Panc1 (cell line): ENCODE measurements around the gene COLEC11. TPM values are rescaled to one million over a fixed set of nuclear protein-coding genes. Genes with fewer than 3 reads are reported as not detected.

Experiments
- ATAC-seq: fragments of 200-7000 bp; cut with Tn5 transposase; 2 replicates; pipeline ENCODE4 v1.9.1; 2020; ENCODE audit warnings: mild to moderate bottlenecking, moderate library complexity
- BruUV-seq: library from RNA; stranded (reverse); fragments of 400-500 nt; replicated peaks from 2 replicates; lab custom pipeline; 2021; lab: Mats Ljungman, UMichigan
- CTCF ChIA-PET: fragments of 300-600 bp; sonication (Branson Sonifier 250); formaldehyde crosslinking; loops from one replicate; lab custom pipeline; 2022; ENCODE audit warnings: antibody characterized with exemption; lab: Charles Lee
- POLR2A ChIA-PET: fragments of 300-600 bp; sonication (Branson Sonifier 250); formaldehyde crosslinking; loops from one replicate; lab custom pipeline; 2022; ENCODE audit warnings: antibody characterized with exemption; lab: Charles Lee
- DNase-seq: peaks from one replicate; pipeline ENCODE4 v3.0.0-alpha.2; 2010; ENCODE audit warnings: low read depth, low spot score
- H3K27ac ChIP-seq: 2 replicates; pipeline ENCODE4 v1.5.1; 2011; ENCODE audit warnings: mild to moderate bottlenecking, low read length, inconsistent platforms
- H3K27me3 ChIP-seq: fragments of 200-500 bp; sonication (Bioruptor generic); 2 replicates; pipeline ENCODE4 v1.6.0; 2014; ENCODE audit warnings: low read length, inconsistent platforms; ENCODE audit not compliant: control insufficient read depth, insufficient read depth
- H3K36me3 ChIP-seq: fragments of 200-500 bp; sonication (Bioruptor generic); 2 replicates; pipeline ENCODE4 v1.5.1; 2014; ENCODE audit warnings: inconsistent platforms, mild to moderate bottlenecking, low read length, moderate library complexity; ENCODE audit not compliant: control insufficient read depth, insufficient read depth
- H3K4me1 ChIP-seq: 2 replicates; pipeline ENCODE4 v1.5.1; 2011; ENCODE audit warnings: inconsistent platforms, mild to moderate bottlenecking, low read length, moderate library complexity; ENCODE audit not compliant: control insufficient read depth, insufficient read depth
- H3K4me3 ChIP-seq, 2 experiments: 2 replicates each; pipeline ENCODE4 v1.5.1; 2011 to 2012; ENCODE audit warnings: low read depth in 2 of 2, low read length in 2 of 2, mild to moderate bottlenecking in 2 of 2, inconsistent platforms in 1 of 2, moderate library complexity in 1 of 2
- H3K9me3 ChIP-seq: fragments of 200-500 bp; sonication (Bioruptor generic); 2 replicates; pipeline ENCODE4 v1.5.1; 2014; ENCODE audit warnings: low read depth, mild to moderate bottlenecking, inconsistent platforms, low read length, moderate library complexity; ENCODE audit not compliant: control insufficient read depth, insufficient read depth
- POLR2AphosphoS5 ChIP-seq: IDR thresholded peaks from 2 replicates; pipeline ENCODE4 v1.6.1; 2012; ENCODE audit warnings: mild to moderate bottlenecking, low read depth, low read length, moderate library complexity
- SIN3A ChIP-seq: IDR thresholded peaks from 2 replicates; pipeline ENCODE4 v1.6.1; 2012; ENCODE audit warnings: low read depth, mild to moderate bottlenecking, low read length, moderate library complexity, borderline replicate concordance; ENCODE audit not compliant: insufficient read depth
- TCF7L2 ChIP-seq: IDR thresholded peaks from 2 replicates; pipeline ENCODE4 v1.6.1; 2011; ENCODE audit warnings: mild to moderate bottlenecking, low read depth, low read length, inconsistent platforms
- in situ Hi-C: cut with HindIII; loops from 2 replicates; pipeline ENCODE4 v1.10.0; 2016; ENCODE audit warnings: low sequenced_read_pairs, low pct_unique_long_range_greater_than_20kb
- intact Hi-C: fragments of 100-400 bp; cut with micrococcal nuclease; formaldehyde crosslinking; loops from one replicate; pipeline ENCODE4 v1.10.0; 2022; ENCODE audit not compliant: unreplicated experiment
- total RNA-seq: library from RNA; stranded (reverse); gene quantifications from one replicate; pipeline ENCODE4 v1.2.1, GENCODE V29; 2021; ENCODE audit not compliant: unreplicated experiment
- TF ChIP-seq, protein P1 (sequence below): fragments of 450-650 bp; IDR thresholded peaks from 2 replicates; pipeline ENCODE4 v1.5.1; 2017; ENCODE audit warnings: mild to moderate bottlenecking
- TF ChIP-seq, protein P2 (sequence below), 2 experiments: IDR thresholded peaks; 2 replicates each; pipeline ENCODE4 v1.6.1; 2011 to 2012; ENCODE audit warnings: low read depth in 2 of 2, control low read depth in 1 of 2, low read length in 1 of 2, mild to moderate bottlenecking in 1 of 2, moderate library complexity in 1 of 2; ENCODE audit not compliant: insufficient read depth in 1 of 2

Gene COLEC11
- total RNA-seq, 1 experiment from 2014 or later = 0.31 TPM

DNA sequence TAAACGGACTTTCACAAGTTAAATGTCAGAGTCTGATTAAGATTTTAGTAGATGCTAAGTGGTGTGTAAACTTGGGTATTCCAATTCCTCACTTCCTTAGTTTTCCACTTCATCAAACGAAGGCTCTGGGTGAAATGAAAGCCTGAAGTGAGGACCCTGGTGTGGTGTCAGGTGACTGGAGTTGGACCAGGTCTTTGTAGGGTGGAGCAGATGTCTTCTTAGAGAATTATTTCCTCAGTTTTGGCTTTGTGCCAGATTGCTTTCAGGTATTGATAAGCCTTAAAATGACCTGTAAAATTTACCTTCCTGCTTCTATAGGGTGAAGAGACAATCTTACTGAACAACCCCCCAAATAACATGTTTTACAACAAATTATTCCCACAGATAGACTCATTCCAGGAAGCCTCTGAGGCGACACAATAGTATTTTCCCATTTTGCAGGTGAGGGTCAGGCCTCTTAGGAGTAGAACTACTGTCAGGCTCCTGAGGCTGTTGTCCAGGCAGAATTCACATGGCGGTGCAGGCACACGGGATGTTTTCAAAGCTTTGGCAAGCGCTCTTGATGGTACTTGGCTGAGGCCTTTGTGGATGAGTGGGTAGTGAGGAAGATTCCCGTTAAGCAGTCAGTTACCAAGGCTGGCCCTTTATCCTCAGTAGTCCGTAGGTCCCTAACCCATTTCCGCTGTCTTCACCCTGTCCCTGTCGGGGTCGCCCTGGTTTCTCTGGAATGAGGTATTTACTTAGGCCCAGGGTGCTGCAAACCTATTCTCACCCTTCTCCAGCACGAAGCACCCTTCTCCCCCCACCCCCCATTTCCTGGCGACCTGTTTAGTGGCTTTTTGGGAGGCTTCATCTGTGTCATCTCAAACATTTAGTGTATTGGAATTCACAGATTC lies 13.3 kb upstream of the COLEC11 start:
- H3K27me3 ChIP-seq = no peaks in the 10 kb centered on the region
- ATAC-seq = peak; percentile 33; the same call in 1 of the 2 replicates
- ChIA-PET POLR2A (interaction anchor here (0.6 kb wide), 1 partner anchor 29 kb away, joined by 3 read pairs; no protein-coding TSS in a partner anchor), CTCF (no interaction called here)
- no peak for DNase-seq
- no peak overlapping the region for H3K27ac ChIP-seq
- no TSS peak for BruUV-seq
- TF ChIP-seq, protein P1, sequence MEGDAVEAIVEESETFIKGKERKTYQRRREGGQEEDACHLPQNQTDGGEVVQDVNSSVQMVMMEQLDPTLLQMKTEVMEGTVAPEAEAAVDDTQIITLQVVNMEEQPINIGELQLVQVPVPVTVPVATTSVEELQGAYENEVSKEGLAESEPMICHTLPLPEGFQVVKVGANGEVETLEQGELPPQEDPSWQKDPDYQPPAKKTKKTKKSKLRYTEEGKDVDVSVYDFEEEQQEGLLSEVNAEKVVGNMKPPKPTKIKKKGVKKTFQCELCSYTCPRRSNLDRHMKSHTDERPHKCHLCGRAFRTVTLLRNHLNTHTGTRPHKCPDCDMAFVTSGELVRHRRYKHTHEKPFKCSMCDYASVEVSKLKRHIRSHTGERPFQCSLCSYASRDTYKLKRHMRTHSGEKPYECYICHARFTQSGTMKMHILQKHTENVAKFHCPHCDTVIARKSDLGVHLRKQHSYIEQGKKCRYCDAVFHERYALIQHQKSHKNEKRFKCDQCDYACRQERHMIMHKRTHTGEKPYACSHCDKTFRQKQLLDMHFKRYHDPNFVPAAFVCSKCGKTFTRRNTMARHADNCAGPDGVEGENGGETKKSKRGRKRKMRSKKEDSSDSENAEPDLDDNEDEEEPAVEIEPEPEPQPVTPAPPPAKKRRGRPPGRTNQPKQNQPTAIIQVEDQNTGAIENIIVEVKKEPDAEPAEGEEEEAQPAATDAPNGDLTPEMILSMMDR = no peak
- TF ChIP-seq POLR2AphosphoS5 = peak; percentile 41
- TF ChIP-seq SIN3A = no peak
- intact Hi-C loops = no loop called here
- H3K36me3 ChIP-seq = peaks cover 56% of the 10 kb centered on the region
- H3K4me3 ChIP-seq = no peak overlapping the region
- peaks cover 32% of the 10 kb centered on the region for H3K4me1 ChIP-seq
- in situ Hi-C loops = no loop called here
- no peaks in the 10 kb centered on the region for H3K9me3 ChIP-seq

DNA sequence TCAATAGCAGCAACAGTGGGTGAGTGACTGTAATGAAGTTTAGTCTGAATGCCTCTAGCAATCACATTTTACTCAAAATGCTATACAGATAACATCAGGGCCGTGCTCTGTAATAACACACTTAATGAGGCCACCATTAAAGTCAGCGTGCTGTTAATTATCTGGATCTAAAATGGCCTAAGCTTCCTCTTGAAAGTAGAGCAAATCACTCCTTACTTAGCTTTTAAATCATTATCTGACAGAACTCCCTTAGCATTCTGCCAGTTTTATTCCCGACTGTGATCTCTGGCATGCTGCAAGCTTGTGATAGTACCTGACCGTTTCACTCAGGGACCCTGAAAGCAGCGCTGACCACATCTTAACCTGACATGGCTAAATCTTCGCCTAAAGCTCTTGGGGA lies 10.8 kb upstream of the COLEC11 start:
- DNase-seq (no peak), ATAC-seq (no peak)
- in situ Hi-C loops = no loop called here
- Histone ChIP-seq H3K9me3 (no peaks in the 10 kb centered on the region), H3K4me3 (no peak overlapping the region), H3K4me1 (peaks cover 10% of the 10 kb centered on the region; the same call in 1 of the 2 replicates), H3K36me3 (peaks cover 36% of the 10 kb centered on the region), H3K27me3 (no peaks in the 10 kb centered on the region), H3K27ac (no peak overlapping the region)
- TF ChIP-seq POLR2AphosphoS5 = no peak
- TF ChIP-seq, protein P1 = no peak
- TF ChIP-seq, protein P2, sequence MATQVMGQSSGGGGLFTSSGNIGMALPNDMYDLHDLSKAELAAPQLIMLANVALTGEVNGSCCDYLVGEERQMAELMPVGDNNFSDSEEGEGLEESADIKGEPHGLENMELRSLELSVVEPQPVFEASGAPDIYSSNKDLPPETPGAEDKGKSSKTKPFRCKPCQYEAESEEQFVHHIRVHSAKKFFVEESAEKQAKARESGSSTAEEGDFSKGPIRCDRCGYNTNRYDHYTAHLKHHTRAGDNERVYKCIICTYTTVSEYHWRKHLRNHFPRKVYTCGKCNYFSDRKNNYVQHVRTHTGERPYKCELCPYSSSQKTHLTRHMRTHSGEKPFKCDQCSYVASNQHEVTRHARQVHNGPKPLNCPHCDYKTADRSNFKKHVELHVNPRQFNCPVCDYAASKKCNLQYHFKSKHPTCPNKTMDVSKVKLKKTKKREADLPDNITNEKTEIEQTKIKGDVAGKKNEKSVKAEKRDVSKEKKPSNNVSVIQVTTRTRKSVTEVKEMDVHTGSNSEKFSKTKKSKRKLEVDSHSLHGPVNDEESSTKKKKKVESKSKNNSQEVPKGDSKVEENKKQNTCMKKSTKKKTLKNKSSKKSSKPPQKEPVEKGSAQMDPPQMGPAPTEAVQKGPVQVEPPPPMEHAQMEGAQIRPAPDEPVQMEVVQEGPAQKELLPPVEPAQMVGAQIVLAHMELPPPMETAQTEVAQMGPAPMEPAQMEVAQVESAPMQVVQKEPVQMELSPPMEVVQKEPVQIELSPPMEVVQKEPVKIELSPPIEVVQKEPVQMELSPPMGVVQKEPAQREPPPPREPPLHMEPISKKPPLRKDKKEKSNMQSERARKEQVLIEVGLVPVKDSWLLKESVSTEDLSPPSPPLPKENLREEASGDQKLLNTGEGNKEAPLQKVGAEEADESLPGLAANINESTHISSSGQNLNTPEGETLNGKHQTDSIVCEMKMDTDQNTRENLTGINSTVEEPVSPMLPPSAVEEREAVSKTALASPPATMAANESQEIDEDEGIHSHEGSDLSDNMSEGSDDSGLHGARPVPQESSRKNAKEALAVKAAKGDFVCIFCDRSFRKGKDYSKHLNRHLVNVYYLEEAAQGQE (IDR thresholded peaks at IDR 0.05; ENCODE audit: insufficient read depth in 1 of 2, low read depth in 2 of 2, low read length in 1 of 2) = no peak
- no peak for TF ChIP-seq TCF7L2
- TF ChIP-seq SIN3A = no peak
- no TSS peak for BruUV-seq
- CTCF ChIA-PET = no interaction called here
- intact Hi-C loops = no loop called here
- POLR2A ChIA-PET = interaction anchor here (1.1 kb wide), 1 partner anchor 26 kb away, joined by 4 read pairs; the partner anchor contains the start of gene RNASEH1
